GM18868 (cell line): Measurements from ENCODE around the gene GRAMD4.
"Not testable (repeated sequence)": the region's sequence is repeated elsewhere in the genome, so short reads cannot be mapped to it uniquely, and the experiment has no call there.

Experiments
- ATAC-seq: cut with Tn5 transposase; IDR thresholded peaks from one replicate; pipeline ENCODE4 v1.9.1; 2021; ENCODE audit warnings: mild to moderate bottlenecking, moderate library complexity; ENCODE audit not compliant: unreplicated experiment

Gene GRAMD4

GRCh38 chr22:46617986-46618647 is 2.1 kb upstream of the GRAMD4 start:
- ATAC-seq, result no peak

DNA sequence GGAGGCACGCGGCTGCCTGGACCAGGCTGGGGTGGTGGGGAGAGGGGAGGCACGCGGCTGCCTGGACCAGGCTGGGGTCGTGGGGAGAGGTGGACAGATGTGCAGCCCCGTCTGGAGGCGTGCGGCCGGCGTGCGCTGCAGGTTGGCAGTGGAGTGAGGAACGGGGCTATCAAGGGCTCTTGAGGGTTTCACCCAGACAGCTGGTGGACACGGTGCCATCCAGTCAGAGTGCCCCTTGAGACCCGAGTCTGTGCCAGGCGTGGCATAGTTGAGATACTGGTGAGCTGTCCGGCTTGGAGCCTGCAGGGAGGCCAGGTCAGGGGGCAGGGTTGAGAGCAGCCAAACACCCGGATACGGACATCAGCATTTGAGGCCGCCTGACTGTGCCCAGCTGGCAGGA is 1.5 kb upstream of the GRAMD4 start:
- ATAC-seq, result no peak

DNA sequence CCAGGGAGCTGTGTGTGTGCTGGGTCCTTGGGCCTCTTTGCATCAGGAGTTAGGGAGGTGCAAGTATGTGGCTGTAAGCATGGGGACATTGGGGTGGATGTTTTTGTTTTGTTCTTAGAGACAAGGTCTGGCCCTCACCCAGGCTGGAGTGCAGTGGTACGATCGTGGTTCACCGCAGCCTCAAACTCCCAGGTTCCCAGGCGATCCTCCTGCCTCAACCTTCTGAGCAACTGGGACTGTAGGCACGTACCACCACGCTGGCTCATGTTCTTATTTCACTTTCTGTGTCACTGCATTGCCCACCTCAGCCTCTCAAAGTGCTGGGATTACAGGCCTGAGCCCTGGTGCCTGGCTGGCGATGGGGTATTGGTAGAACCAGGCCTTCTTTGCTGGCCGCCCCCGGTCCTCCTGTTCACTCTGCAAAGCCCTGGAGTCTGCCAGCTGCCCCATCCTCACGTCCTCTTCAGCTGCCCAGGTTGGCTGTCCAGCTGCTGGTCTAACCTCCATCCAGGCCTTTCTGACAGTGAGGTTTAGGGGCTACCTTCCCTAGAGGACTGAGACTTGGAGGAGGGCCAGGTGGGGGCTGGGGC is 851 bp upstream of the GRAMD4 start:
- no peak for ATAC-seq

GRCh38 chr22:46620588-46621242 is 529 bp downstream of the GRAMD4 start:
- ATAC-seq, result no peak

GRCh38 chr22:46621243-46621930 is 1.2 kb downstream of the GRAMD4 start:
- ATAC-seq, result not testable (repeated sequence)

DNA sequence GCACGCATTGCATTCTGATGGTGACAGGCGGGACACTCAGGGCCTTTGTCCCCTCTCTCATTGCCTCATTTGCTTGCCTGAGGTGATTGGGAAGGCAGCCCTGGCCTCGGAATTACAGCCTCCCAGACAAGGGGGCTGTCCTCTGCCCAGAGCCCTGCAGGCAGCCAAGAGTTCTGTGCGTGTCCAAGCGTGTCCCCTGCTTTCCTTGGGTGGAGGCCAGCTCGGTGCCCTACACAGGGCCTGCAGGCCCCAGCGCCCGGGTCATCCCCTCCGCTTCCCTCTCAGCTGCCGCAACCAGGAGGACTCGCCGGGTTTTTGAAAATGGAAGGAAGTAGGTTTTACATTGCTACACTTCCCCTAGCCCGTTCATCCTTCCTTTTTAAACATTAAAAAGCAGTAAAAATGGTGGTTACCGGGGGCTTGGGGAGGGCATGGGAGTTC is 1.9 kb downstream of the GRAMD4 start:
- ATAC-seq, result no peak

DNA sequence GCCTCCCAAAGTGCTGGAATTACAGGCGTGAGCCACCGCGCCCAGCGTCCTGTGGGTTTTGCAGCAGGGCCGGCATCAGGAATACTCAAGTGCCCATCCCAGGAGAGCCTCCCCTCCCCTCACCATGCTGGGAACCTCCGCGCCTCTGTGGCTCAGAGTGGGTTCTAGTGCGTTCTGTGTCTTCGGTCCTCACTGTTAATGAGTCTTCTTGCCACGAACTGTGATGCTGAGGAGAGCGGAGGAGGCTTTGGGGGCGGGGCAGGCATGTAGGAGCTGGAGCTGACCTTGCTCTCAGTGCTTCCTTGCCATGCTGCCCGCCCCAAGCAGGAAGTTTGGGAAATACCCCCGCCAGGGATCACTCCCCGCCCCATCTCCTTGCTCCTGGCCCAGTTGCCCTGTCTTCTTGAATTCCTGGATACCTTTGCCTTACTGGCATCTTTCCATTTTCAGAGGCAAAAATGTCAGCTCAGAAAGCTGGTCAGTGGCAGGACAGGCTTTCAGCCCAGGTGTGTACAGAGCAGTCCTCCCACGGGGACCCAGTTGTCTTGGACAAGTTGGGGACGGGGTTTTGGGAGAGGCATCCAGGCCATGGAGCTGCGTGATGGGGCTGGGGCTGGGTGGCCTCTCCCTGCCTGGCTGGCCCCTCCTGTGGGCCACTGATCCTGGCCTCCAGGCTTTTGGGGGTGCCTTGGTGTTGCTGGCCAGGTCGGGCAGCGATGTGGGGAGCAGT is 5.1 kb downstream of the GRAMD4 start:
- ATAC-seq, result no peak

DNA sequence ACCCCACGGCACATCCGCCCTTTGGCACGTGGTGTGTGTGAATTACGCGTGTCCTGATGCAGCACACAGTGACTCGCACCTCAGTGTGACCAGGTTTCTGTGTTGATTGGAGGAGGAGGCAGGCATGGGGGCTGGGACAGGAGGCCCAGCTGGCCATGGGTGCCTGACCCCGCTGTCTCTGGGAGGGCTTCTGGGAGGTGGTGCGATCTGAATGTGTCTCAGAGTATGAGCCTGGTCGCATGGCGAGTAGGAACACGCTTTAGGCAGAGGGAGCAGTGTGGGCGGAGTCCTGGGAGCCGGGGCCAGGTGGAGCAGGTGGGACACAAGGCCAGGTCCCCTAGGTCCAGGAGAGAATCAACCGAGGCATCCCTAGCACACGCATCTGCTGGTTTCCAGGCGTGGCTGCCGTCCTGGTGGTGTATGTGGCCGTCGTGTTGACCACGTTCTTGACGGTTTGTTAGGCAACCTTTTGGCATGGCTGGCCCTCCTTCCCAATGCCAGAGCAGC is 5.7 kb downstream of the GRAMD4 start:
- ATAC-seq, result no peak

GRCh38 chr22:46626356-46626755 is 6.2 kb downstream of the GRAMD4 start:
- no peak for ATAC-seq

DNA sequence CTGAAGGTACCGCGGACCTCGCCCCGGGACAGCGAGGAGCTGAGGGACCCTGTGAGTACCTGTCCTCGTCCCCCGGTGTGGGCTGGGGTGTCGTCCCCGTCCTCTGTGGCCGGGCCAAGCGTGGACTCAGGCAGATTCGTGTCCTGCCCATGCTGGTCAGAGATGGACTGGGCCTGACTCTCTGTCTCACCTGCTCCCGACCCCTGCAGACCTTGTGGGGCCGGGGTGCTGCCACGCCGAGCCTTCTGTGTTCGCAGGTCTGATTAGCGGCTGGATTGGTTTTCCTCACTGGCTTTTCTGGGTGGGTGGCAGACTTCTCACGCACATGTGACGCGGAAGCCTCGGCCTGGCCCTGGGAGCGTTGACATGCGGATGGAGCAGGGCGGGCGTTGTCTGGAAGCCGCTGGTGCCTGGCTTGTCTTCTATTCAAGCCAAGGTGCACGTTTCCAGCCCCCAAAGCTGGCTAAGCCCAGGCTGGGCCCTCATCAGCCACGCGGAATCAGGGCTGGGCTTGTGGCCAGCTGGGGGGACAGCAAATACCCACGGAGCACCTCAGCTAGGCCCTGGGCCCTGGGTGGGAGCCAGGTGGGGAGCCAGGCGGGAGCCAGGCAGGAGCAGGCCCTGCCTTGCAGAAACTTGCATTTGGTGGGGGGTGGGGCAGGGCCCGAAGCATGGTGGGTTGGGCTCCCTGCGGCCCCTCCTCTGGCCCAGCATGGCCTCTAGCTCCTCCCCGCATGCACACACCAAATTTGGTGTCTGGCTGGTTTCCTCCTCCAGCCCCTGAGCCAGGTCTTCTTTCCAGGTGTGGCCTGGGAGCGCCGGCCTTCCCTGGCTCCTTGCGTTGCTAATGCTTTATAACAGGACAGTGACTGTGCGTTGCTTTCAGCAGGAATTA is 7.0 kb downstream of the GRAMD4 start:
- no peak for ATAC-seq

GRCh38 chr22:46627806-46628482 is 7.8 kb downstream of the GRAMD4 start:
- ATAC-seq, result no peak

DNA sequence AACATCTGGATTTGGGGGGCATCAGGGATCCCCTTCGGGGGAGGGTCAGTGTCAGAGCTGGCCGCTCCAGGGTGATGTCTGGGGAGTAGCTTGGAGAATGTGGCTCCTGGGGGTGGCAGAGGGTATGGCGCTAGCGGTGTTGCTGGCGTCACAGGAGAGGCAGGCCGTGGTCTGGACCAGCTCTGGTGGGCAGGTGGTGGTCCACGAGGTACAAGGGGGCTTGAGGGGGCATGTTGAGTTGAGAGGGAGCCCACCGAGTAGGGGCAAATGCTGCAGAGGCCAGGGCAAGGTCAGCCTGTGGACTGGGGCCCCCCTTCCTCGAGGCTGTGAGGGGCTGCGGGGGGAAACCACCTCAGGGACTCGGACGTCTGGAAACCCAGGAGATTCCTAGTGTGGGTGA is 8.6 kb downstream of the GRAMD4 start:
- ATAC-seq, result no peak

- ATAC-seq, result no peak
Observed at GRCh38 chr22:46629291-46629690, 9.1 kb downstream of the GRAMD4 start.

DNA sequence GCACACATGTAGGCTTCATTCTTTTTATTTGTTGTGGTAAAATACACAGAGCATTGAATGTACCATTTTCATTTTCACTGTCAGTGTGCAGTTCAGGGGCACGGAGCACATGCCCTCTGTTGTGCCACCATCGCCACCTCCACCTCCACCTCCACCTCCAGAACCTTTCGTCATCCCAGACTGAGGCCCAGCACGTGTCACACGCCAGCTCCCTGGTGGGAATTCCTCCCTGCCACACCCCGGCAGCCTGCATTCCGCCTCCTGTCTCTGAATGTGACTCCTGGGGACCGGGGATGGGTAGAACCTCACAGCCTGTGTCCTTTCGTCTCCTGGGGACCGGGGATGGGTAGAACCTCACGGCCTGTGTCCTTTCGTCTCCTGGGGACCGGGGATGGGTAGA is 10.9 kb downstream of the GRAMD4 start:
- no peak for ATAC-seq

- no peak for ATAC-seq
Observed at GRCh38 chr22:46632646-46633249, 12.6 kb downstream of the GRAMD4 start.

DNA sequence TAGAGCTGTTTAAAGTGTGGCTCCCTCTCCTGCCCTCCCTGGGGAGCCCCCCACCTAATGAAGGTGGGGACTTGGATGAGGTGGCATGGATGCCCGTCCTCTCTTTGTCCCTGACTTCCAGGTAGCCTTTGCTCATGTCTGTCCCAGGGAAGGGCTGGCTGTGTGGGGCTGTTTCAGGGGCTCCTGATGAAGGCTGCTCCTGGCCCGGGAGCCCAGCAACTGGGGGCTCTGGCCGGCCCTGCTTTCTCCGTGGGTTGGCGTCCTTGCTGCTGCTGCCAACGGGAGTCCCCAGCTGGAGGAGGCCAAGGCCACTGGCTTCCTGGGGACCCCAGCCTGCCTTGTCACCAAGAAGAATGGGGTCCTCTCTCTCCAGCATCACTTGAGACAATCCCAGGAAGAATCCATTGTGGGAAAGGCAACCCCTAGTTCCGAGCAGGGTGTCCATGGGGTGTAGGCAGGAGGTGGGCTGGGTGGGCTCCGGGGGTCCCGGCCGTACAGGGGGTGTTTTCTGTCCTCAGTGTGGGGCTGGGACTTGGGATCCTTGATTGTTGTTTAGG is 13.2 kb downstream of the GRAMD4 start:
- ATAC-seq, result no peak

DNA sequence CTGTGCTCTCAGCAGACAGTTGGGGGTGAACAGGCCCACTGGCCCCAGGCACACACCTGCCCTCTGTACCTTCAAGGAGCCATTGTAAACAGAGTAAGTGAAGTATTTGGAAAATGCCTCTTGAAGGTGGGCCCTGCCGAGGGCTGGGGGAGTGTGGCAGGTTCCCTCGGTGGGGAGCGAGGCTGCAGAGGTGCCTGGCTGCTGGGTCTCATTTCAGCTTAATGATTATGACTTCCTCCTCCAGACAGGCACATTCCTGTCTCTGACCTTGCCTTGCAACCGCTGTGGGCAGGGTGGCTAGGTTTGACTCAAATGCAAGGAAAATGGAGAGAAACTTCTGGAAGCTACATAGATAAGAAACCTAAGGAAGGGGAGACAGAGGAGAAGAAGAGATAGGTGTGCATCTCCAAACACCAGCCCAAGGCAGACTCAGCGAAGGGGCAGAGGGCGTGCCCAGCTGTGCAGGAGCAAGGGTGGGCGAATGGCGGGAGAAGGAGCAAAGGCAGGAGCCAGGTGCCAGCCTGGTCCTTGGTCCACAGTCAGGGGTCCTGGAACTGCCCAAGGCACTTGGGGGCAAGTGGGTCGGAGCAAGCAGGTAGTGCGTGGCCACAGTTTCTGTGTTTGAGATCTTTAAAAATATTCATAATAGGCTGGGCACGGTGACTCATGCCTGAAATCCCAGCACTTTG is 14.0 kb downstream of the GRAMD4 start:
- no peak for ATAC-seq
